GM18502 (cell line): Measurements from ENCODE around the gene MAP6D1.

Experiments
- ATAC-seq: cut with Tn5 transposase; IDR thresholded peaks from one replicate; pipeline ENCODE4 v1.9.1; 2021; ENCODE audit warnings: mild to moderate bottlenecking; ENCODE audit not compliant: unreplicated experiment, poor library complexity

The MAP6D1 gene

DNA sequence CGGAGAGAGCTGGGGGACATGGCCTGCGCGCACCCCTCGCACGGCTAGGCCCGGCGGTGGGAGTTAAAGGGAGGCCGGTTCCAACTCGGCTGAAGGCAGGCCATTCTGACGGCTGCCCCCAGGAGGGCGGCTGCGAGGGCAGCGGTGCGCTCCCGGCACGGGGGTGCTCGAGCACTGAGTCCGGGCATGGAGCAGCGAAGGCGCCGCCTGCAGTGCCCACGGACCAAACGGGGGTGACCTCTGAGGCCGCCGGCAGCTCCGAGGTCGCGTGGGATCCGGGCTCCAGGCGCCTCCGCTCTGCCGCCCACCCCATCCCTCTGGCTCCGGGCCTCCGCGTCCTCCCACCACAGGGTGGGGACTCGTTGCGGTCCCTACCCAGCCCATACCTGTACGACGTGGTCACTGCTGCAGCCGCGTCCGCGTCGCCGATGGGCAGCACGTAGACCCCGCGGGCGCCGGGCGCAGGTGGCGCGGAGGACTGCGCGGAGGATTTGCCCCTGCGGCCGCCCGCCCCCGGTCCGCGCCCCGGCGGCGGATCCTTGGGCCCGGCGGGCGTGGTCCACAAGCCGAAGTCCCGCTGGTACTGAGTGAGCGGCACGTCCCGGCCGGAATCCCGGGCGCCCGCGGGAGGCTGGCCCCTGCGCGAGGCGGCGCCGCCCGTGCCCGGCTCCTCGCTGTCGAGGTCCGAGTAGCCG is 469 bp downstream of the MAP6D1 start:
- peak; percentile 39 for ATAC-seq

DNA sequence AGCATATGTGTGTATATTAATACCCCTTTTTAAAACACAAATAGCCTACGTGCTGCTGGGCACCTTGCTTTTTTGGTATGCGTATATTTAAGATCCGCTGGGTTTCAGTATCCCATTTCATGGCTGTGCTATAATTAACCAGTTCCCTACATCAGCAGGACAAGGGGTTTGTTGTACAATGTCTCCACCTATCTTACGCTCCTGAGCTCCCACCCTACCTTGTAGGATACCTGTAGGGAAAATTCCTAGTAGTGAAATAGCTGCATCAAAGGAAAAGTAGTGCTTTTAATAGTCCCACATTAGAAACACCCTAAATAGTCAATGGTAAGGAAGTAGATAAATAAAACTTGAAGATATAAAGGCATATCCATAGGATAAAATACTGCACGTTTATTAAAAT is 1.4 kb downstream of the MAP6D1 start:
- ATAC-seq: no peak

DNA sequence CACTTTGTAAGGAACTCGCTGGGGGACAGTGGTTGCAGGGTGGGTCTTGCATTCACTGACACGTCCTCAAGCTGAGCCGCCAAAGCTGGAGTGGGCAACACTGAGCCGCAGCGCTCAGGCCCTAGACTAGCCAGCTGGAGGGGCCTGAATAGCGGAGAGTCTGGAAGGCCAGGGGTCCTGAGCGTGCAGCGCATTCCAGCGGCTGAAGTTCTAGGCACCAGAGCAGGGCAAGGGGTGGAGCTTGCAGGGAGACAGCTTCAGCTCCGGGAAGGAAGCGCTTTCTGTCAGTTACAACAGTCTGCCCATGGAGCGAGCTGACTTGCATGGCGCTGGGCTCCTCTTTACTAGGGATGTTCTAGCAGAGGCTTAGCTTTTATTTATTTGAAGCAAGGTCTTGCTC is 2.7 kb downstream of the MAP6D1 start:
- ATAC-seq: no peak

DNA sequence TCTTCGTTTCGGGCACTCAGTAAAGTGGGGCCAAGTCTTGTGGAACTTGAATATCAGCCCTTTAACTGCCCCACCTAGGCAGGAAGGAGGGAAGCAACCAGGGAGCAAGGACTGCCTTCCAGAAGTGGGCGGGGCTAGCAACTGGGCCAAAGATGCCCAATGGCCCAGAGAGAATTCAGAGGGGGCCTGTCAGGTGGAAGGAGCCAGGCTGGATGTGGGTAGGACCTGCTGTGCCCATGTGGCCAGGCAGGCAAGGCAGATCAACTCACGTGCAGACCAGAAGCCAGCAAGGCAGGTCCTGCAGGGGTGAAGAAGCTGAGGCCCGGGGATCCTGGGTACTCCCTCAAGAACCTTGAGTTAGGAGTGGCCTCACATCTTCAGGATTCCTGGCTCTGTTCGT is 5.5 kb downstream of the MAP6D1 start:
- no peak for ATAC-seq

DNA sequence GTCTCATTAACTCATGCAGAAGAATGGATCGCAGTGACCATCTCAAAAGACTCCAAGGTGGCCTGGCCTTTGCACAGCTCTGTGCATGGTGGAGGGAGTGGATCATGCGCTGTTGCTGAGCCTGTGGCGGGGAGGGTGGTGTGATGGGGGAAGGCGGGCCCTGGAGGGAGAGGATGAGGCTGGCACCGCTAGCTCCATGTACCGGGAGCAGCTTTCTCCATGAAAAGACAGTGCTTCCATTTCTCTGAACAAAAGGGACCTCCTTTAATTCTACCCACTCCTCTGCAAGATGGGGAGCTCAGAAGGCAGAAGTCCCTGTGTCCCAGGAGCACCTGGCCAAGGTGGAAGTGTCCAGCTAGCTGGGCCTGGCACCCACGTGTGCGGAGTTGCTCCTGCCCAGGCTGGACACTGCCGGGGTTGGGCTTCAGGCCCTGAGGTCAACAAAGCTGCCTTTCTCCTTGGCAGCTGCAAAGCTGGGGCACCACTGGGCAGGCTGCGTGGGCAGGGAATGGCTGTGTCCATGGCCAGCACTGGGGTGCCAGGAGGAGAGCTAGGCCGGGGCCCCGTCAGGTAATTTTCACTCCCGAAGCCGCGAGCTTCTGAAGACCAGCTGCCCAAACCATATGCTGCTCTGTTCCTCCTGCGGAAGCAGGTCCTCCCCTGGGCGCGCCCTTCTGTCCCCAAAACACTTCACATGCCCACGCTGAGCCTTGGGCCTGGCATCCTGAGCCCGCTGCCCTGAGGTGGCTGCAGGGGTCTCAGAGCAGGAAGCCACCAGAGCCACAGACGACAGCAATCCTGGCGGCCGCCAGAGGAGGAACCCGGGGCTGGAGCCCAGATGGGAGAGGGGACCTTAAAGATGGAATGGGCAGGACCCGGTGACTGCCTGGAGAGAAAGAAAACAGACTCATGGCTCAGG is 6.4 kb downstream of the MAP6D1 start:
- no peak for ATAC-seq

DNA sequence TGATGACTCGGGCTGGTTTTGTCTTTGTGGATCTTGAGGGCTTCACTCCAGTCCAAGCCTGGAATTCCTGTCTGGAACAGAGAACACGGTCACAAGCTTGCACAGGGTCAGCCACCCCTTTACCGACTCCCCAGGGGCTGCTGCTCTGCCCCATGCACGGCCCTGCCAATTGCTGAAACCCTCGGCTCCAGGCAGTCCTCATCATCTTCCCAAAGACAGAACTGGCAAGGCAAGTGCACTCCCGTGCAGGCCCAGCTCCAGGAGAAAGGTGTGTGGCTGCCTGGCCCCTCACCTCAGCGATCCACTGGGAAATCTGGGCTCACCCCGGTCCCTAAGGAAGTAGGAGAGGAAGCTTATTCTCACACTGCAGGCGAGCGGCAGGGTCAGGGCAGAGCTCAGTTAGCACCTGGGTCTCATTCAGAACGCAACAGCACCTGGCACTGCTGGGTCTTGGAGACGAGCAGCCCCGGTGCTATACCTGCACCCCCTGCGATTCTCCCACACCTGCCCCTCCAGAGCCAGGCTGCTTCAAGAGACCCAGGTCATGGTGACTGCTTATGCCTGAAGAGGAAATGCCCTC is 7.2 kb downstream of the MAP6D1 start:
- no peak for ATAC-seq

DNA sequence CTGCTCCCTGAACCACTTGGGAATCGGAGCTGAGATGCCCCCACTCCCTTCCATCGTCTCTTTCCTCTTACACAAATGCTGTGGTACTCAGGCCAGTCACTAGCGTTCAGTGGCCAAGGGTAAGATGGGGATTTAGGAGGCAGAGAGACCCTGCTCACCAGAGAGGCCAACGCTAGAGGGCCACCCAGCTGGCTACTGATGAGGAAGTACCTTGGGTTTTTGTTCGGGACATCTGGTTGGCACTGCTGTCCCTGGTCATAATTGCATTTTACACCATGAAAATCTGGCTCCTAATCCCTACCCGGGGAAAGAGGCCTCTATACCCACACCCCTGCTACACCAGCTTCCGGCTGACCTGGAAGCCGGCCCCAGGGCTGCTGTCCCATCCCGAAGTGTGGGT is 7.7 kb downstream of the MAP6D1 start:
- ATAC-seq: no peak

DNA sequence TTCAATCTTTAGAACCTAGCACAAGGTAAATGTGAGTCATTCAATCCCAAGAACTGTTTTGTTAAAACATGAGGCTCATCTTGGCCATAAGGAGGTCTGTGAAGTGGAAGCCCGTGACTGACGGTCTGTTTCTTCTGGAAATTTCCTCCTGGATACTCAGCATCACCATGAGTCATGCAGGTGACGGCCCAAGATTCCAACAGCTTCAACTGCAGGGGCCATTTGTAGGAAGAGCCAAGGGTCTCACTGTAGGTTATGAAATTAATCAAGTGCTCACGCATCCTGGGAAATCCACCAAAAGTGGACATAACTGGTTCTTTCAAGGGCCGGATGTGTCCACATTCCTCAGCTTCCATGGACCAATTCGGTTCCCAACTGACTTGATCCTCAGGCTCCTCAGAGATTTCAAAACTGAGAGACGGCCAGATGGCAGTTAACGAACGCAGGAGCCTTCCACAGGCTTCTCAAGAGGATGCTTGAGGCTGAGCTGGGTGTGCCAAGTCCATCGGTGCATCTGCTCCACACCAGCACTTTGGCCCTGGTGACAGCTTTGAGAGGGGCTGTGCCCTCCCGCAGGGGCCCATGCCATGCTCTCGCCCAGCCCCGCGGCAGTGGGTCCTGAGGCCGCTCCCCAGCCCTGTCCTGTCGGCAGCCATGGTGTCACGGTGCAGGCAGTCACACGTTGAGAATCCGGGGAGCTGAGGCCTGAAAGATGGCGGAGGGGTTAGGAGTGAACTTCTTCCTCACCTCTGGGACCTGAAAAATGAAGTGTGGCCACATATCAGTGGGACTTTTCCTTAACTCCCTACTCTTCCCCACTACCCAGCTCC is 8.5 kb downstream of the MAP6D1 start:
- no peak for ATAC-seq

DNA sequence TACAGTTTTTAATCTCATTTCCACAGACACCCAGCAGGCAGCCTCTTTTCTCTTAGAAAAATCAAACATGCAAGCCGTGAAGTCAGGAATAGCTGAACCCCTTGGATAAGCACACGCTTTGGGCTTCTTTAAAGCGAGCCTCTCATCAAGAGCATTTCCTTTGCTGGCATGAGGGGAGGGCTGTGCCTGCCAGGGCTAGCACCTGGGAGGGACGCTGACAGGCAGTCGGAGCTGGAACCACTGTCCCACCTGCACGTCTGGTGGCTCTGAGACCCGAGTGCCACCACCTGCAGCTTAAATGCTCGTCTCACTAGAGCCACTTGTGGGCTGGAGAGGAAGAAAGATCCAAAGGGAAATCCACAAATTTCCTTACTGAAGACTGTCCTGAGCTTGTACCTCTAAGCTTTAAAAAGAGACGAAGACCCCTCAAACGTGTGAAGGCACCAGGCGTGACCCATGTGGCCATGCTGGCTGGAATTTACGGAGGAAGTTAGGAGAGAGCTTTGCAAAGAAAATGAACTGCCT is 9.4 kb downstream of the MAP6D1 start:
- no peak for ATAC-seq

DNA sequence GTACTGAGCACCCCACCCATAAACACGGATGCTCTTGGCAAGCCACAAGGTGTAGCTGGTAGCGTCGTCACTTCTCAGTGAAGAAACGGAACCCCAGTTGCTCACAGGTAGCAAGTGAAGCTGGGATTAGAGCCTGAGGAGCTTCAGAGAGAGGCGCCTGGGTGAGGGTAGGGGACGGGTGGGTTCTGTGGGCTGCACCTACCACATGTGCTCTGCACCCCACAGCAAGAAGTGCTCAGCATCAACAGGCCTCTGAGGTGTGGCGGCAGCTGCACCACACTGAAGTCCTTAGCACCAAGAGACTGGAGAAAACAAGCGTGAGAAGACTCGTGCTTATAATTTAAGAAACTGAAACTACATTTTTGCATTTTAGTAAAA is 9.8 kb downstream of the MAP6D1 start:
- no peak for ATAC-seq

DNA sequence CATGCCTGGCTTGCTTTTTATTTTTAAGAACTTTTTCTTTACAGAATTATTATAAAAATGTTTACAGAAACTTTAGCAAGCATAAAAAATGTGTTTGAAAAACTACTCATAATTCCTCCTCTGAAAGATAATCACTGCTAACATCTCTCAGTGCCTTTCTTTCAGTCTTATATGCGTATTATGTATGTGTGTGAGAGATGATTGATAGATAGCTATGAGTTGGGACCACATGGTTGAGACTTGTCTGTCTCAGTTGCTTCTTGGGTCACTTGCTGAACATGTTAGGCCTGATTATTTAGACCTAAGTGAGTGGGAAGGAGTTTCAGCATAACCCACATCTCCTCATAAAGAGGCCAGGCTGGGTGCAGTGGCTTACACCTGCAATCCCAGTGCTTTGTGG is 11.1 kb downstream of the MAP6D1 start:
- no peak for ATAC-seq

DNA sequence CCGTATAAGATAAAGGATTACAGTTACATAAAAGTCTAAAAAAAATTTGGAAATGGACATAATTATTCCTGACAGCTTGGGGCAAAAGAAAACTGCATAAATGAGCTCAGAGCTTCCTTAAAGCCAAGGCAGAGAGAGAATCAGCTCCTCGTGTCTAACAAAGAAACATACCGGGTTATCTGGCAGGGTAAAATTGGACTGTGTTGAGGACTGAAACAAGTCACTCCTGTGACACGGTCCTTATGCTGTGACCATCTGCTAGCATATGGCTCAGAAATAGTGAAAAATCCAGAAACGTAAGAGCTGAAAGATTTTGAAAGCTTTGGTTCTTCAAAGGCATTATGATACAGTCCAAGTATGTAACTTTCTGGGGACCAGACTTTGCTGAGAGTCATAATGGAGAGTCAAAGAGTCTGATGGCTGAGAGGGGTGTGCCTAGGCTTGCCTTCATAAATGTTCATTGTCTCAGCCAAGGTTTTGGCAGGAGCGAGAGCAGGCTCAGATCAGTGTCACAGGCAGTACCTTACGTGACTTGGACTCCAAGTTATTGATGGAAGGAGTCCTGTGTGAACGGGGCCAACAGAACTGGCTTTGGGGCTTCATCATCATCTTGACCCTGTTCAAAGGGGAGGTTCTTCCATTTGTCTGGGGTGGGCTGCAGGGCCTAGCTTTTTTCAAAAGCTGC is 12.5 kb downstream of the MAP6D1 start:
- ATAC-seq: no peak

DNA sequence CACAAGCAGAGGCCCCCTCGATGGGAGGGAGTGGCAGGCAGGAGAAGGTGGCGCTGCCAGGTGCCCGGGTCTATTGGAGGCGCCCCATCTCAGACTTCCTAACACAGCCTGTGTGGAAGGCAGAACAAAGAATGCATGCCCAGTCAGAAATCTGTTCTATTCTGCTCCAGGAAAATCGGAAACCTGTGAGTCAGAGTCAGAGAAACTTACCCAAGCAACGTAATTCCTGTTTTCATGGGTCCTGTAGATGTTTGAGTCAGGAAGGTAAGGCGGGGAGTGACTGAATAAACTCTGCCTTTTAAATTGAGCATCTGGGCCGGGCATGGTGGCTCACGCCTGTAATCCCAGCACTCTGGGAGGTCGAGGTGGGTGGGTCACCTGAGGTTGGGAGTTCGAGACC is 13.7 kb downstream of the MAP6D1 start:
- ATAC-seq: no peak

DNA sequence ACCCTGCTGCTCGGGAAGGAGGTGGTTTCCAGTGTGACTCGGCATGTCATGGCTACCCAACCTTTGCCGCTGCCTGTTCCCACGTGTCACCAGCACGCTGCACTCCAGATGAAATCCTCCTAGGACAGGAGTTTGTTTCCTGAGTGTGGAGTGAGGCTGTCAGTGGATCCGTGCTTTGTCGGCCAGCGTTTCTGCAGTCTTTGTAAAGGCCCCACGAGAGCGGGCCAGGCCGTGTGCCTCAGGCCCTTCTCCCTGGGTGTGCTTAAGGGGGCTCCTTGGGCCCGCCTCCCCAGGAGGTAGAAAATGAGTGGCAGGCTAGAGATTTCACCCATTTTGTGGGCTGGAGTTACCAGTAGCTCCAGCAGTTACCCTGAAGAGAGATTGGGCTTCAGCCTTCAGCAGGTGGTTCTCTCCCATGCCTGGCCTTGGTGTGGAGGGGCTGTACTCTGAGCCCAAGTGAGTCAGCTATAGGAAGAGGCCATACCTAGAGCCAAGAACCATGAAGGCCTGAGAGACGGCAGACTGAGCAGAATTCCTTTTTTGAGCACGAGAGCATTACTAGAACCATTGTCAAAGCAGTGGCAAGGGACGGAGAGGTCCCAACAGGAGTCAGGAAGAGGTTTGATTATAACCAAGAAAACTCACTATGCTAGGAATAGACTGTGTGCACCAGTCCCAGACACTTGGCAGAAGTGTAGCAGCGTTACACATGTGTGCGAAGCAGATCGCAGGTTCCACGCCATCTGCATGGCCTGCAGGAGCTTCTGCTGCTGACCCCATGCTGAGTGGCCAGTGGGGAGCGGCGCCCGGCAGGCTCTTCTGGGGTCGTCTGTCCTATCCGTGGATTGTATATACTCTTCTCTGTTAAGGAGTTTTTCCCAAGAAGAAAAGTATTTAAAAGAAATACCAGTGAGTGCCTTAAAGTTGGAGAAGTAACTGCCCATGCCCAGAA is 14.5 kb downstream of the MAP6D1 start:
- ATAC-seq: no peak

DNA sequence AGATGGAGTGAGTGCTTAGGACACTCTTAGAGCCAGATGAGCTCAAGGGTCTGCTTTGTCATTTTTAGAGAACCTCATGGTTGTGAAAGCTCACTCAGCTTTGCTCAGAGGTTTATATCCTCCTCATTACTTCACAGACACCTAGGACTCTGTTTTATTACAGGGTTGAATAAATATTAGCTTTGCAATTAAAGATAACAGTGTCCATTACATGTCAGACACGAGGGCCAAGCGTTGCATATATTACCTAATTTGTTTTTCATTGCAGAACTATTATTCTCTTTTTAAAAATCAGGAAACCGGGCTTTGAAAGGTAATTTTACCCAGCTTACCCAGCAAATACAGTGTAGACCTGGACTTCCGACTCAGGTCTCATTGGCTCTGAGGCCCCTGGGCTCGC is 16.1 kb downstream of the MAP6D1 start:
- no peak for ATAC-seq

DNA sequence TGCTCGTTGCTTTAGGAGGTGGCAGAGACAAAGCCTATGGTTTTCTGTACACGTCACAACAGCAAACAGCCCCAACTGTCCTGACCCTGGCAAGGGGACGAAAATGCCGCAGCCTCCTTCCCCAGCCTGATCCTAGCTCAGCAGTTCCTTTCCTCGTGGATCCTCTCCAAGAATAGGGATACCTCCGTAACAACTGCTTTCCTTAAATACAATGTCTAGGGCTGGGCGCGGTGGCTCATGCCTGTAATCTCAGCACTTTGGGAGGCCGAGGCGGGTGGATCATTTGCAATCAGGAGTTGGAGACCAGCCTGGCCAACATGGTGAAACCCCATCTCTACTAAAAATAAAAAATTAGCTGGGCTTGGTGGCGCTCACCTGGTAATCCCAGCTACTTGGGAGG is 17.0 kb downstream of the MAP6D1 start:
- no peak for ATAC-seq

DNA sequence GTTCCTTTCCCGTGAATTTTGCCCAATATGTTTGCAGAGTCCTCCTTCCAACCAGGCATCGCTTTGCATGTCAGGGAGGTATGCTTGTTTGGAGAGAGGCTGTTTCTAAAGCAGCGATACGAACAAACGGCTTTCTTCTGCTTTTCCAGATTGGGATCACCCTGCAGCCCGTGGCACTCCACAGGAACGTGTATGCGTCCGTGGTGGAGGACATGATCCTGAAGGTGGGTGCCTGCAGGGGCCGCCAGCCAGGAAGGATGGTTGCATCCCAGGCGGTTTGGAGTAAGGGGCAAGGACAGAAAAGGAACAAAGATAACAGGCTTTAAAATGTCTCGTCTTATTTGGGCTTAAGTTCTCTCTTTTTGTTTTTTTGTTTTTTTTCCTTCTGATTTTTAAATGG is 17.5 kb downstream of the MAP6D1 start:
- no peak for ATAC-seq

DNA sequence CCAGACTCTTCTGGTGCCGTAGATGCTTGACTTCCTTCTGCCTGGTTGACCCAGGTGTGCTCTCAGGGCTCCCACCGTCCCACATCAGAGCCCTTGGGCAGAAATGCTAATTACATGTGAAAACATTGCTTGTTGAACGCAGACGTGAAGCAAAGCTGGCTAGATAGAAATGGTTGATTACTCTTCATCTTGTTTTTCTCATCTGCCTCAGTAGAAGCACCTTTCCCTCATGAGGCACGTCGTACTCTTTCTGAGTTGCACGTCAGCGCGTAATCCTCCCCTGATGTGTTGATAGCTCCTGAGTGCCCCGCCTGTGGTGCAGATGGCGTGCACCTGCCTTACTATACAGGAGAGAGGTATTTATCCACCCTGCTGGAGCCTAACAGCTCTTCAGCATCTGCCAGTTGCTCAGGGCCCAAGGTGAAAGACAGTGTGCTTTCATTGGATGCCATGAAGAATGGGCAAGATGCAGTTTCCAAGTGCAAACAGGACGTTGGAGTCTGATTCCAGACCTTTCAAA is 18.1 kb downstream of the MAP6D1 start:
- ATAC-seq: no peak

DNA sequence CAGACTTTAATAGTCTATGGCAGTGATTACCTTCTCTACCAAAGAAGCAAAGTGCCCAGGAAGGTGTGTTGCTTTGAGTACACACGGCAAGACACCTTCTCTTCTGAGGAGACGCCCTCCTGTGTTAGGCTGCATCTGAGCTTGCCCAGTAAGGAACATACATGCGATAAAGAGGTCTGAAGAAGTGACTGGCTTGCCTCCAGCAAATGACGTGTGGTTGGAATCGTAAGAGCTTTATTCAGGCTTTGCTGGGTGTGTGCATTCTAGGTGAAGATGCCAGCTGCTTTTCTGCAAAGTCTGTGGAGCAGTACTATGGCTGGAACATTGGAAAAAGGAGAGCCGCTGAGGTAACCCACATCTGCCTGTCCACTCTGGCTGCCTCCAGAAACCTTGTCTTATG is 22.4 kb downstream of the MAP6D1 start:
- no peak for ATAC-seq
